ENCODE results near the gene RIC3. TPM values are rescaled to one million over a fixed set of nuclear protein-coding genes. Genes with fewer than 3 reads are reported as not detected.

The RIC3 gene
- total RNA-seq, 4 donors from 2014 or later, result 2.7 to 14.1 (median 8.1) TPM

DNA sequence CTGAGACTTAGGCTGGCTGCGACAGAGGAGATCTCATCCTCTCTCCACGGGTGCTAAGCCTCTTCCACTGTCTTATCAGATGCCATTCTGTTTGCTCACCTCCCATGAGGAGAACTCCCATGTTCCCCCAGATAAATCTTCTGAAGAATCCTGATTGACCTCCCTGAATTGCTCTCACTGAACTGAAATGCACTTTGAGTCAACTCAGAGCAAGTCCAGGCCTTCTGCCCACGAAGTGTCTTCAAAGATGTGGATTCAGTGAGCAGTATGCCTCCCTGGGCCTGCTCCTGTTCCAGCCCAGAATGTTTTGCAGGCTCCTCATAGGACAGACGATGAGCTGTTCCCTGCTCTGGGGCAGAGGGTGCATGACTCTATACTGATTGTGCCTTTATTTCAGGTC lies 70.5 kb downstream of the RIC3 start:
- H3K27me3 ChIP-seq, result no peaks in the 10 kb centered on the region
- no peak overlapping the region for H3K4me3 ChIP-seq
- TF ChIP-seq, protein P1, sequence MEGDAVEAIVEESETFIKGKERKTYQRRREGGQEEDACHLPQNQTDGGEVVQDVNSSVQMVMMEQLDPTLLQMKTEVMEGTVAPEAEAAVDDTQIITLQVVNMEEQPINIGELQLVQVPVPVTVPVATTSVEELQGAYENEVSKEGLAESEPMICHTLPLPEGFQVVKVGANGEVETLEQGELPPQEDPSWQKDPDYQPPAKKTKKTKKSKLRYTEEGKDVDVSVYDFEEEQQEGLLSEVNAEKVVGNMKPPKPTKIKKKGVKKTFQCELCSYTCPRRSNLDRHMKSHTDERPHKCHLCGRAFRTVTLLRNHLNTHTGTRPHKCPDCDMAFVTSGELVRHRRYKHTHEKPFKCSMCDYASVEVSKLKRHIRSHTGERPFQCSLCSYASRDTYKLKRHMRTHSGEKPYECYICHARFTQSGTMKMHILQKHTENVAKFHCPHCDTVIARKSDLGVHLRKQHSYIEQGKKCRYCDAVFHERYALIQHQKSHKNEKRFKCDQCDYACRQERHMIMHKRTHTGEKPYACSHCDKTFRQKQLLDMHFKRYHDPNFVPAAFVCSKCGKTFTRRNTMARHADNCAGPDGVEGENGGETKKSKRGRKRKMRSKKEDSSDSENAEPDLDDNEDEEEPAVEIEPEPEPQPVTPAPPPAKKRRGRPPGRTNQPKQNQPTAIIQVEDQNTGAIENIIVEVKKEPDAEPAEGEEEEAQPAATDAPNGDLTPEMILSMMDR (IDR thresholded peaks at IDR 0.05), result no peak
- TF ChIP-seq POLR2A (IDR thresholded peaks at IDR 0.05), result no peak
- intact Hi-C loops (cut with DNase I), result no loop called here
- DNase-seq, result no peak
- WGBS, 2 donors, result 43 to 80% methylated on average over 2 to 3 of the region's 4 CpGs
- H3K9me3 ChIP-seq, result no peaks in the 10 kb centered on the region
- peaks cover 0 to 10% (median 0%) of the 10 kb centered on the region in 3 donors for H3K4me1 ChIP-seq
- H3K36me3 ChIP-seq, result peaks cover 0 to 47% (median 0%) of the 10 kb centered on the region in 3 donors
- H3K27ac ChIP-seq, result no peak overlapping the region

DNA sequence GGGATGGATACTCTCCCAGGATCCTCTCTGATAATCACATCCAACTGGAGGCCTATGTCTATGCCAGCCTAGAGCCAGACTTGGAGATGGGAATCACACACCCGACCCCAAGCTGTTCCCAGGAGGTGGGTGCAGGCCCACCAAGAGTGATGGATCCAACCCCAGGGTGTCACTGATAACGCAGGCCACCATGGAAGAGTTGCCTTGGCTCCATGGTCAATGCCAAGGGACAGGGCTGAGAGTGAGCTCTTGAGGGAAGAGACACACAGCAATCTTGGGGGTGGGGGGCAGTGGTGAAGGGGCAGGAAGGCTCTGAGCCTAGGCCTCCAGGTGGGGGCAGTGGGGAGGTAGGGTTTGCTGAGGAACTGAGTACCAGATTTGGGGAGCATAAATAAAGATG lies 70.9 kb downstream of the RIC3 start:
- Histone ChIP-seq H3K4me3 (no peak overlapping the region), H3K4me1 (peaks cover 0 to 11% (median 0%) of the 10 kb centered on the region in 3 donors), H3K27ac (no peak overlapping the region), H3K27me3 (no peaks in the 10 kb centered on the region), H3K9me3 (no peaks in the 10 kb centered on the region), H3K36me3 (peaks cover 0 to 45% (median 0%) of the 10 kb centered on the region in 3 donors)
- TF ChIP-seq POLR2A (IDR thresholded peaks at IDR 0.05), result no peak
- TF ChIP-seq, protein P1 (IDR thresholded peaks at IDR 0.05), result no peak
- DNase-seq, result no peak
- intact Hi-C loops (cut with DNase I), result no loop called here
- WGBS, 2 donors, result no CpG with 5 or more reads among the region's 2 CpGs

DNA sequence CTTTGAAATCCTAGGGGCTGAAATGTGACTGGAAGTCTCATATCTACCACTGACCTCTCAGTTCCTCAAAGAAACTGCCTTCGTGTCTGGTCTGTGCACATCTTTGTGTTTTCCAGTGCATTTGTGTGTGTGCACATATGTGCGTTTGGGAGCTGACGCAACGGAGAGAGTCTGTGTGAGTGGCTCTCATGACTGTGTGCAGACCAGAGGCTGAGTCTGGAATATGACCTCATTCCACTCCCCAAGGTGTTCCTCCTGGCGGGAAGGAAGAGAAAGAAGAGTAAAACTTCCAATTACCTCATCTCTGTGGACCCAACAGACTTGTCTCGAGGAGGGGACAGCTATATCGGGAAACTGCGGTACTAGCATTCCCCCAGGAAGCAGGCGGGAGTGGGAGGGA lies 71.4 kb downstream of the RIC3 start:
- H3K36me3 ChIP-seq, result peaks cover 0 to 40% (median 0%) of the 10 kb centered on the region in 3 donors

DNA sequence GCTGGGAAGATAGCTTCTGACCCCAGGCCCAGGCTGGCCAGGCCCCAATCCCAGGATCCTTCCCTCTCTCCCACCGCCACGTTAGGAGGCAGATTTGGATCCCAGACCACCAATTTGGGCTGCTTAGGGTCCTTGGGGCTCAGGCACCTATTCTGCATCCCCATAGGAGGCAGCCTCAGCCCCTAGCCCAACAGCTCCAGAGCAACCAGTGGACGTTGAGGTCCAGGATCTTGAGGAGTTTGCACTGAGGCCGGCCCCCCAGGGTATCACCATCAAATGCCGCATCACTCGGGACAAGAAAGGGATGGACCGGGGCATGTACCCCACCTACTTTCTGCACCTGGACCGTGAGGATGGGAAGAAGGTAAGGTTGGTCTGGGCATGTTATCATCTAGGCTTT lies 71.8 kb downstream of the RIC3 start:
- TF ChIP-seq, protein P1 (IDR thresholded peaks at IDR 0.05), result no peak
- TF ChIP-seq POLR2A (IDR thresholded peaks at IDR 0.05), result no peak
- intact Hi-C loops (cut with DNase I), result no loop called here
- DNase-seq, result no peak
- no peaks in the 10 kb centered on the region for H3K9me3 ChIP-seq
- H3K27me3 ChIP-seq, result no peaks in the 10 kb centered on the region
- H3K27ac ChIP-seq, result no peak overlapping the region
- peaks cover 0 to 18% (median 0%) of the 10 kb centered on the region in 3 donors for H3K4me1 ChIP-seq
- peaks cover 0 to 36% (median 0%) of the 10 kb centered on the region in 3 donors for H3K36me3 ChIP-seq
- no peak overlapping the region for H3K4me3 ChIP-seq
- 76 to 88% methylated on average over 2 to 6 of the region's 8 CpGs for WGBS, 2 donors

More for the DNA sequence above, 71.4 kb downstream of the RIC3 start:
- intact Hi-C loops (cut with DNase I), result no loop called here
- Histone ChIP-seq H3K27ac (no peak overlapping the region), H3K4me1 (peaks cover 0 to 15% (median 0%) of the 10 kb centered on the region in 3 donors), H3K9me3 (no peaks in the 10 kb centered on the region), H3K4me3 (no peak overlapping the region), H3K27me3 (no peaks in the 10 kb centered on the region)
- WGBS, 2 donors, result 86 to 90% methylated on average over 8 to 9 of the region's 9 CpGs
- DNase-seq, result no peak
- no peak for TF ChIP-seq POLR2A (IDR thresholded peaks at IDR 0.05)
- TF ChIP-seq, protein P1 (IDR thresholded peaks at IDR 0.05), result no peak

DNA sequence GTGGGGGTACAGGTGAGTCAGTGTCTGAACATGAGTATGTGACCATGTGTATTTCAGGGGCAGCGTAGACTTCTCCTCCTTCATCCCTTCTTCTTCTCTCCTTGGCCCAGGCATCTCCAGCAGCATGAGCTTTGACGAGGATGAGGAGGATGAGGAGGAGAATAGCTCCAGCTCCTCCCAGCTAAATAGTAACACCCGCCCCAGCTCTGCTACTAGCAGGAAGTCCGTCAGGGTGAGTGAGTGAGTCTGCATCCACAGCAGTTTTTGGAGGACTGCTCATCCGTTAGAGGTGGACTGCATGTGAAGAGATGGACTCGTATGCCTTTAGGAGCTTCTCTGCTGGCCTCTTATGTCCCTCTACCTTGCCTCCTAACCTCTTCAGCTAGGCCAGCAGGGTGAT lies 72.2 kb downstream of the RIC3 start:
- no peak overlapping the region for H3K4me3 ChIP-seq
- no peaks in the 10 kb centered on the region for H3K9me3 ChIP-seq
- no peak for DNase-seq
- no peaks in the 10 kb centered on the region for H3K27me3 ChIP-seq
- H3K27ac ChIP-seq, result no peak overlapping the region
- intact Hi-C loops (cut with DNase I), result no loop called here
- peaks cover 0 to 18% (median 0%) of the 10 kb centered on the region in 3 donors for H3K4me1 ChIP-seq
- TF ChIP-seq, protein P1 (IDR thresholded peaks at IDR 0.05), result no peak
- no peak for TF ChIP-seq POLR2A (IDR thresholded peaks at IDR 0.05)
- 67% methylated on average over 5 of the region's 6 CpGs for WGBS, 2 donors
- peaks cover 0 to 31% (median 0%) of the 10 kb centered on the region in 3 donors for H3K36me3 ChIP-seq

Measured in esophagus squamous epithelium (tissue), 5 donors.